ENCODE measurements around the gene FAM13B.

- TF ChIP-seq CTCF (conservative IDR thresholded peaks at IDR 0.05; ENCODE audit: low read depth, low read length) (no peak), EZH2phosphoT487 (IDR thresholded peaks at IDR 0.05; ENCODE audit: borderline replicate concordance, low read length) (no peak), EZH2 (IDR thresholded peaks at IDR 0.05; ENCODE audit: low read length, unreplicated experiment) (no peak)
Observed at GRCh38 chr5:137954131-137954879, 78.6 kb downstream of the FAM13B start.
